ENCODE data around the gene CBFA2T3.

Gene CBFA2T3

GRCh38 chr16:88957887-88958577 is 19.0 kb downstream of the CBFA2T3 start:
- DNase-seq, result no peak

GRCh38 chr16:88957433-88957767 is 19.6 kb downstream of the CBFA2T3 start:
- DNase-seq, result no peak

GRCh38 chr16:88956546-88957432 is 20.2 kb downstream of the CBFA2T3 start:
- no peak for DNase-seq

GRCh38 chr16:88955906-88956305 is 21.1 kb downstream of the CBFA2T3 start:
- no peak for DNase-seq

GRCh38 chr16:88953003-88953690 is 23.9 kb downstream of the CBFA2T3 start:
- no peak for DNase-seq

GRCh38 chr16:88951989-88952388 is 25.0 kb downstream of the CBFA2T3 start:
- no peak for DNase-seq

GRCh38 chr16:88951501-88951900 is 25.5 kb downstream of the CBFA2T3 start:
- DNase-seq, result no peak

- no peak for DNase-seq
Measured at GRCh38 chr16:88948781-88949490, 28.1 kb downstream of the CBFA2T3 start.

GRCh38 chr16:88945473-88945872 is 31.5 kb downstream of the CBFA2T3 start:
- DNase-seq, result no peak

- no peak for DNase-seq
Measured at GRCh38 chr16:88943741-88944140, 33.3 kb downstream of the CBFA2T3 start.

GRCh38 chr16:88943131-88943664 is 33.8 kb downstream of the CBFA2T3 start:
- no peak for DNase-seq

- DNase-seq, result no peak
Measured at GRCh38 chr16:88941913-88942909, 34.8 kb downstream of the CBFA2T3 start.

GRCh38 chr16:88940862-88941817 is 35.9 kb downstream of the CBFA2T3 start:
- no peak for DNase-seq

- DNase-seq, result no peak
Measured at GRCh38 chr16:88939972-88940861, 36.8 kb downstream of the CBFA2T3 start.

- no peak for DNase-seq
Measured at GRCh38 chr16:88939245-88939971, 37.6 kb downstream of the CBFA2T3 start.

- no peak for DNase-seq
Measured at GRCh38 chr16:88938777-88939244, 38.2 kb downstream of the CBFA2T3 start.

- no peak for DNase-seq
Measured at GRCh38 chr16:88938119-88938776, 38.8 kb downstream of the CBFA2T3 start.

- no peak for DNase-seq
Measured at GRCh38 chr16:88937206-88937621, 39.8 kb downstream of the CBFA2T3 start.

Data from NCI-H1417 treated with DMSO at 0.1 percent for 48 hours (cell line).